Trophoblast cell (in vitro differentiated cells and primary cell): ENCODE results near the gene ZNF669.

Source experiments
- DNase-seq, 2 donors: peaks; one replicate each; pipeline ENCODE4 v3.0.0-alpha.2; 2016
- H2AFZ ChIP-seq: 2 replicates; pipeline ENCODE4 v1.6.1; 2013; ENCODE audit warnings: low read length, moderate library complexity, mild to moderate bottlenecking; ENCODE audit not compliant: insufficient read depth, poor library complexity
- H2AK5ac ChIP-seq: 2 replicates; pipeline ENCODE4 v1.6.1; 2013; ENCODE audit warnings: mild to moderate bottlenecking, low read length
- H2BK120ac ChIP-seq: 2 replicates; pipeline ENCODE4 v1.6.1; 2013; ENCODE audit warnings: low read length, mild to moderate bottlenecking, moderate library complexity; ENCODE audit not compliant: insufficient read depth, poor library complexity
- H2BK12ac ChIP-seq: 2 replicates; pipeline ENCODE4 v1.6.1; 2013; ENCODE audit warnings: mild to moderate bottlenecking, low read length, moderate library complexity
- H2BK5ac ChIP-seq: 2 replicates; pipeline ENCODE4 v1.6.1; 2013; ENCODE audit warnings: low read length, low read depth, moderate library complexity, mild to moderate bottlenecking; ENCODE audit not compliant: poor library complexity
- H3K14ac ChIP-seq: 2 replicates; pipeline ENCODE4 v1.6.1; 2013; ENCODE audit warnings: mild to moderate bottlenecking, low read length
- H3K18ac ChIP-seq: 2 replicates; pipeline ENCODE4 v1.6.1; 2013; ENCODE audit warnings: mild to moderate bottlenecking, low read length
- H3K23ac ChIP-seq: 2 replicates; pipeline ENCODE4 v1.6.1; 2013; ENCODE audit warnings: low read length
- H3K27ac ChIP-seq: 2 replicates; pipeline ENCODE4 v1.5.1; 2013; ENCODE audit warnings: low read depth, mild to moderate bottlenecking, inconsistent platforms, low read length, moderate library complexity
- H3K27me3 ChIP-seq: 2 replicates; pipeline ENCODE4 v1.6.1; 2013; ENCODE audit warnings: inconsistent platforms, mild to moderate bottlenecking, low read length, moderate library complexity; ENCODE audit not compliant: insufficient read depth
- H3K36me3 ChIP-seq, 2 experiments: 1 replicate in 1 of 2; 2 replicates in 1 of 2; pipeline ENCODE4 v1.6.1; 2013; ENCODE audit warnings: low read length in 2 of 2, mild to moderate bottlenecking in 2 of 2, moderate library complexity in 1 of 2; ENCODE audit not compliant: insufficient read depth in 2 of 2, control insufficient read depth in 1 of 2
- H3K4ac ChIP-seq: 2 replicates; pipeline ENCODE4 v1.6.1; 2013; ENCODE audit warnings: low read depth, mild to moderate bottlenecking, low read length, moderate library complexity
- H3K4me1 ChIP-seq, 2 experiments: 1 replicate in 1 of 2; 2 replicates in 1 of 2; pipeline ENCODE4 v1.6.1; 2013; ENCODE audit warnings: low read length in 2 of 2, mild to moderate bottlenecking in 2 of 2, moderate library complexity in 1 of 2; ENCODE audit not compliant: insufficient read depth in 2 of 2, control insufficient read depth in 1 of 2
- H3K4me2 ChIP-seq: 2 replicates; pipeline ENCODE4 v1.6.1; 2013; ENCODE audit warnings: inconsistent platforms, mild to moderate bottlenecking, low read length, moderate library complexity
- H3K4me3 ChIP-seq: 2 replicates; pipeline ENCODE4 v1.5.1; 2013; ENCODE audit warnings: mild to moderate bottlenecking, low read depth, low read length, inconsistent platforms
- H3K79me1 ChIP-seq: one replicate; pipeline ENCODE4 v1.6.1; 2013; ENCODE audit warnings: low read length
- H3K79me2 ChIP-seq: 2 replicates; pipeline ENCODE4 v1.6.1; 2013; ENCODE audit warnings: low read length, mild to moderate bottlenecking; ENCODE audit not compliant: control insufficient read depth, insufficient read depth, poor library complexity
- H3K9ac ChIP-seq: 2 replicates; pipeline ENCODE4 v1.6.1; 2013; ENCODE audit warnings: mild to moderate bottlenecking, low read length
- H3K9me3 ChIP-seq: 2 replicates; pipeline ENCODE4 v1.6.1; 2013; ENCODE audit warnings: low read depth, mild to moderate bottlenecking, control low read depth, inconsistent platforms, low read length; ENCODE audit not compliant: insufficient read depth
- H4K12ac ChIP-seq: 2 replicates; pipeline ENCODE4 v1.6.1; 2013; ENCODE audit warnings: low read depth, mild to moderate bottlenecking, low read length, moderate library complexity
- H4K8ac ChIP-seq: 2 replicates; pipeline ENCODE4 v1.6.1; 2013; ENCODE audit warnings: low read depth, mild to moderate bottlenecking, low read length, moderate library complexity
- H4K91ac ChIP-seq: one replicate; pipeline ENCODE4 v1.6.1; 2013; ENCODE audit warnings: low read depth, mild to moderate bottlenecking, low read length, moderate library complexity
- WGBS: extraction: QIAGEN DNeasy Blood & Tissue Kit; methylation state at CpG from one replicate; pipeline ENCODE4 v1.1.7; 2013; ENCODE audit warnings: missing lambda C conversion rate; ENCODE audit not compliant: insufficient read length, insufficient coverage; ENCODE audit errors: extremely low coverage; 5-methylcytosine and 5-hydroxymethylcytosine counted together

The ZNF669 gene

GRCh38 chr1:247114351-247115140 is 10.4 kb upstream of the ZNF669 start:
- H3K4me3 ChIP-seq, result no peak overlapping the region
- H3K4ac ChIP-seq, result no peak overlapping the region
- WGBS, result no CpG with 5 or more reads among the region's 13 CpGs
- no peak overlapping the region for H4K91ac ChIP-seq
- peaks cover 2% of the 10 kb centered on the region for H3K27me3 ChIP-seq
- H2AK5ac ChIP-seq, result no peak overlapping the region
- H2BK5ac ChIP-seq, result no peak overlapping the region
- no peak overlapping the region for H4K8ac ChIP-seq
- peaks cover 11% of the 10 kb centered on the region for H3K79me2 ChIP-seq
- no peak overlapping the region for H3K23ac ChIP-seq
- H2BK12ac ChIP-seq, result no peak overlapping the region
- H3K27ac ChIP-seq, result no peak overlapping the region
- H3K4me1 ChIP-seq, result peaks cover 14 to 18% of the 10 kb centered on the region in 2 experiments
- H4K12ac ChIP-seq, result no peak overlapping the region
- H3K36me3 ChIP-seq, result no peaks in the 10 kb centered on the region
- DNase-seq, result no peak
- H3K79me1 ChIP-seq, result peaks cover 12% of the 10 kb centered on the region
- H3K14ac ChIP-seq, result no peak overlapping the region
- H3K9me3 ChIP-seq, result no peaks in the 10 kb centered on the region
- H3K18ac ChIP-seq, result no peak overlapping the region
- no peak overlapping the region for H3K4me2 ChIP-seq
- no peak overlapping the region for H2BK120ac ChIP-seq
- no peak overlapping the region for H2AFZ ChIP-seq
- H3K9ac ChIP-seq, result no peak overlapping the region

- H3K36me3 ChIP-seq, result no peaks in the 10 kb centered on the region
- WGBS, result no CpG with 5 or more reads among the region's 5 CpGs
These were observed 9.6 kb upstream of the ZNF669 start for GRCh38 chr1:247113733-247114271.

GRCh38 chr1:247113094-247113497 is 8.9 kb upstream of the ZNF669 start:
- H3K4me2 ChIP-seq, result no peak overlapping the region
- no CpG with 5 or more reads among the region's 5 CpGs for WGBS

More at GRCh38 chr1:247113733-247114271, 9.6 kb upstream of the ZNF669 start:
- Histone ChIP-seq H3K18ac (no peak overlapping the region), H4K12ac (no peak overlapping the region), H2BK5ac (no peak overlapping the region), H3K9me3 (no peaks in the 10 kb centered on the region), H3K4me1 (peaks cover 14 to 18% of the 10 kb centered on the region in 2 experiments), H3K4me3 (no peak overlapping the region), H3K79me2 (peaks cover 11% of the 10 kb centered on the region), H2AFZ (no peak overlapping the region), H3K27me3 (peaks cover 2% of the 10 kb centered on the region), H3K79me1 (peaks cover 12% of the 10 kb centered on the region), H3K4me2 (no peak overlapping the region), H3K9ac (no peak overlapping the region), H3K4ac (no peak overlapping the region), H4K8ac (no peak overlapping the region), H3K14ac (no peak overlapping the region), H2BK120ac (no peak overlapping the region), H3K27ac (no peak overlapping the region), H3K23ac (no peak overlapping the region), H4K91ac (no peak overlapping the region), H2AK5ac (peak overlapping the region; percentile 15), H2BK12ac (peak overlapping the region; percentile 63)
- DNase-seq, result no peak

GRCh38 chr1:247112479-247112781 is 8.3 kb upstream of the ZNF669 start:
- H2BK12ac ChIP-seq, result no peak overlapping the region
- no CpG with 5 or more reads among the region's 9 CpGs for WGBS

More at GRCh38 chr1:247113094-247113497, 8.9 kb upstream of the ZNF669 start:
- H2AK5ac ChIP-seq, result no peak overlapping the region
- H2BK5ac ChIP-seq, result no peak overlapping the region
- H3K27ac ChIP-seq, result no peak overlapping the region
- no peak overlapping the region for H3K18ac ChIP-seq
- no peak overlapping the region for H4K8ac ChIP-seq
- no peak overlapping the region for H2BK120ac ChIP-seq
- H3K36me3 ChIP-seq, result no peaks in the 10 kb centered on the region
- no peak overlapping the region for H3K9ac ChIP-seq
- H2BK12ac ChIP-seq, result no peak overlapping the region
- H3K4ac ChIP-seq, result no peak overlapping the region
- no peak overlapping the region for H4K12ac ChIP-seq
- H3K27me3 ChIP-seq, result peaks cover 2% of the 10 kb centered on the region
- peaks cover 14 to 18% of the 10 kb centered on the region in 2 experiments for H3K4me1 ChIP-seq
- H3K23ac ChIP-seq, result no peak overlapping the region
- no peak overlapping the region for H2AFZ ChIP-seq
- no peak overlapping the region for H3K4me3 ChIP-seq
- no peak overlapping the region for H4K91ac ChIP-seq
- no peak overlapping the region for H3K14ac ChIP-seq
- H3K79me2 ChIP-seq, result peaks cover 11% of the 10 kb centered on the region
- peaks cover 12% of the 10 kb centered on the region for H3K79me1 ChIP-seq
- H3K9me3 ChIP-seq, result no peaks in the 10 kb centered on the region
- no peak for DNase-seq

More at GRCh38 chr1:247112479-247112781, 8.3 kb upstream of the ZNF669 start:
- Histone ChIP-seq H2BK120ac (peak overlapping the region; percentile 2), H3K18ac (peak overlapping the region; percentile 15), H3K4me2 (peak overlapping the region; percentile 92), H3K14ac (peak overlapping the region; percentile 20), H3K4ac (no peak overlapping the region), H4K91ac (peak overlapping the region; percentile 74), H3K36me3 (no peaks in the 10 kb centered on the region), H3K27ac (no peak overlapping the region), H2AK5ac (no peak overlapping the region), H3K9me3 (no peaks in the 10 kb centered on the region), H3K4me1 (peaks cover 14 to 18% of the 10 kb centered on the region in 2 experiments), H3K79me2 (peaks cover 11% of the 10 kb centered on the region), H2BK5ac (no peak overlapping the region), H3K79me1 (peaks cover 12% of the 10 kb centered on the region), H3K4me3 (peak overlapping the region; percentile 75), H4K12ac (peak overlapping the region; percentile 79), H3K23ac (no peak overlapping the region), H2AFZ (peak overlapping the region; percentile 93), H4K8ac (peak overlapping the region; percentile 91), H3K9ac (no peak overlapping the region), H3K27me3 (peaks cover 2% of the 10 kb centered on the region)
- DNase-seq, result no peak
